ENCODE results near the gene LRPAP1.

- TF ChIP-seq CTCF (IDR thresholded peaks at IDR 0.05) (no peak), HOXA7 (CRISPR knock-in tag; IDR thresholded peaks at IDR 0.05) (no peak), USF2 (IDR thresholded peaks at IDR 0.05) (no peak), JUNB (IDR thresholded peaks at IDR 0.05) (no peak), POLR2A (IDR thresholded peaks at IDR 0.05; ENCODE audit: low read length) (no peak), MAX (IDR thresholded peaks at IDR 0.05) (no peak), CEBPB (IDR thresholded peaks at IDR 0.05) (no peak), POLR2AphosphoS2 (conservative IDR thresholded peaks at IDR 0.05; ENCODE audit: low read length) (no peak), JUN (IDR thresholded peaks at IDR 0.05) (no peak)
These were observed 54.3 kb downstream of the LRPAP1 start for GRCh38 chr4:3477750-3478430.
